ENCODE results near the gene VCY.
"Not testable (repeated sequence)": the region's sequence is repeated elsewhere in the genome, so short reads cannot be mapped to it uniquely, and the experiment has no call there.

VCY gene

DNA sequence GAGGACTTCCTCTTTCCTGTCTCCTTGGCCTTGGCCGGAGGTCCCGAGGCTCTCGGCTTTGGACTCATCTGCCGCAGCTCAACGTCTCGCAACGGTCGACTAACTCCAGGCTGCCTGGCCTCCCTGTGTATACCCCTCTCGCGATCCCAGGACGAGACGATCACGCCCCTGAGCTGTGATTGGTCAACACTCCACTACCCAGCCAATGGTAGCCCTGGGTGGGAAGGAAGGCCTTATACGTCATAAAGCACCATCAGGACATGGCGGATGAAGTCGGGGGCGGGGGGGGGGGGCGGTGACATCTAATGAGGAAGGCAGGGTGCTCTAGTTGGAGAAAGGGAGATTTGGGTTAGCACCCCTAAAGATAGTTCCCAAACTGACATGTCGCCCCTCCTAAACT is at the start of gene VCY:
VCY (minus strand) TSS at position 101 of the 400 bp plus-strand sequence; CDS start at position 68, 33 bp downstream.
- H3K4me1 ChIP-seq (ENCODE audit: control insufficient read depth, insufficient read depth, low read length); POLR2A ChIA-PET; CTCF ChIA-PET; H3K4me3 ChIP-seq (ENCODE audit: low read depth, low read length); H3K27ac ChIP-seq (ENCODE audit: extremely low read depth, low read depth, low read length); H3K36me3 ChIP-seq (ENCODE audit: control insufficient read depth in 2 of 2, insufficient read depth in 1 of 2, low read length in 2 of 2); H3K9me3 ChIP-seq (ENCODE audit: control insufficient read depth, insufficient read depth, low read depth, low read length): not testable (repeated sequence)

- CTCF ChIA-PET; POLR2A ChIA-PET; H3K36me3 ChIP-seq (ENCODE audit: control insufficient read depth in 2 of 2, insufficient read depth in 1 of 2, low read length in 2 of 2); H3K27ac ChIP-seq (ENCODE audit: extremely low read depth, low read depth, low read length); H3K4me3 ChIP-seq (ENCODE audit: low read depth, low read length); H3K9me3 ChIP-seq (ENCODE audit: control insufficient read depth, insufficient read depth, low read depth, low read length); H3K4me1 ChIP-seq (ENCODE audit: control insufficient read depth, insufficient read depth, low read length): not testable (repeated sequence)
Observed at GRCh38 chrY:14030395-14030794, 44.1 kb upstream of the VCY start.

GRCh38 chrY:14011916-14012315 is 25.6 kb upstream of the VCY start:
- POLR2A ChIA-PET; H3K4me1 ChIP-seq (ENCODE audit: control insufficient read depth, insufficient read depth, low read length); H3K4me3 ChIP-seq (ENCODE audit: low read depth, low read length); H3K9me3 ChIP-seq (ENCODE audit: control insufficient read depth, insufficient read depth, low read depth, low read length); H3K27ac ChIP-seq (ENCODE audit: extremely low read depth, low read depth, low read length); CTCF ChIA-PET; H3K36me3 ChIP-seq (ENCODE audit: control insufficient read depth in 2 of 2, insufficient read depth in 1 of 2, low read length in 2 of 2): not testable (repeated sequence)

- CTCF ChIA-PET; POLR2A ChIA-PET; H3K27ac ChIP-seq (ENCODE audit: extremely low read depth, low read depth, low read length); H3K4me3 ChIP-seq (ENCODE audit: low read depth, low read length); H3K36me3 ChIP-seq (ENCODE audit: control insufficient read depth in 2 of 2, insufficient read depth in 1 of 2, low read length in 2 of 2); H3K4me1 ChIP-seq (ENCODE audit: control insufficient read depth, insufficient read depth, low read length); H3K9me3 ChIP-seq (ENCODE audit: control insufficient read depth, insufficient read depth, low read depth, low read length): not testable (repeated sequence)
Observed at GRCh38 chrY:13942406-13942805, 43.9 kb downstream of the VCY start.
